ENCODE measurements around the gene SEMA5A.

The SEMA5A gene

DNA sequence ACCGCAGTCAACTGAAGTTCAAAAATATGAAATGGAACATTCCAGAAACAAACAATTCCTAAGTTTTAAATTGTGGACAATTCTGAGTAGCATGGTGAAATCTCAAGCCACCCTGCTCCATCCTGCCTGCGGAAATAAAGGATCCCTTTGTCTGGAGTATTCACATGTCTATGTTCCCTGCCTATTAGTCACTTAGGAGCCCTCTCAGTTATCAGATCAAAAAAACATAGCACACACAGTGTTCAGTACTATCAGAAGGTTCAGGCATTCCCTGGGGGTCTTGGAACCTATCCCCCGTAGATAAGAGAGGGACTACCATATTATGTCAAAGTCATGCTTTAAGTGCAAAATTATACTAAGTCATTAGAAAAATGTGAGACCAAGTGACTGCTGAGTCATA is 300.8 kb downstream of the SEMA5A start:
- no peak for DNase-seq

DNA sequence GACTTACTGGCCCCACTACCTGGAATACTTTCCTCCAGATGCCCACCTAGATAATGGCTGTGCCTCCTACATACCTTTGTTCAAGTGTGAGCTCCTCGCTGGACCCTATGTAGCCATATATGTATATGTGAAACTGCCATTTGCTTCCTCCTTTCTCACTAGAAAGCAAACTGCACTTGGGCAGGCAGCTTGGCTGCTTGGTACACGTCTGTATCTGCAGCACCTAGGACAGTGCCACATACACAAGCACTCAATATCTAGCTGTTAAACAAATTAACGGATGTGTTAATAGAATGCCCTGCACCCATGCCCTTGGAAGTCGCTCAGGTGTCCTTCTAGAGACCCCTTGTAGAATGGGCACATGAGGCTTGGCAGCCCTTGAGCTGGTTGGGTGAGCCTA is 301.5 kb downstream of the SEMA5A start:
- DNase-seq: no peak

DNA sequence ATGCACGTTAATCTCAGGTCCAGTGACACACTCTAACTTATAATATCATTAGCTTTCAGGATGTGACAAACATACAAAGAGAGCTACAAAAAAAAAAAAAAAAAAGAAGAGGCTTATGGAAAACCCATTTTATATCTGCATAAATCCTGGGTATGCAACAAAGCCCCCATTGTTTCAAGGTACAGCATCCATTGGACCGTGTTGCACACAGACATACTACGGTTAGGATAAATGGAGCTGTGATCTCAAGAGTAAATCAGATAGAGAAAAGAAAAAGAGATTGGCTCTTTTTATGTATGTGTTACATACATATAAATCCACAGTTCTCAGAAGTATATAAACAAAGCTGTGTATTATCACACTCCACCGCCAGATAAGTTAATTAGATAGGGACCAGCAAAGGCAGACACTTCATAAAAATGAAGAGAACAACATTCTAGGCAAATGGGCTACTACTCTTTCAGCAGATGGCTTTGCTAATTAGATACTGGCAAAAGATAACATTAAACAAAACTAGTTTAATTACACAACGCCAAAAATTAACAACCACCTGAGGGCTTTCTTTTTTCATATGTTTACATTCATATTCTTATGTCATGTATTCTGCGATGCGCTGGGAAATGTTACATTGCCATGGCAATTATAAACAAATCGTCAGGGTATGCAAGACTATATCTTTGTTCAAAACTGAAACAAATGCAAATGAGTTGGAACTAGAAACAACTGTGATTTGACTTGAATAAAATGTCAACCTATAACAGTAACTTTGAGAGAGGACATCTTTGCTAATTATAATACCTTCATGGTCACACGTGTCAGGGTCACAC is 304.2 kb downstream of the SEMA5A start:
- DNase-seq: no peak

DNA sequence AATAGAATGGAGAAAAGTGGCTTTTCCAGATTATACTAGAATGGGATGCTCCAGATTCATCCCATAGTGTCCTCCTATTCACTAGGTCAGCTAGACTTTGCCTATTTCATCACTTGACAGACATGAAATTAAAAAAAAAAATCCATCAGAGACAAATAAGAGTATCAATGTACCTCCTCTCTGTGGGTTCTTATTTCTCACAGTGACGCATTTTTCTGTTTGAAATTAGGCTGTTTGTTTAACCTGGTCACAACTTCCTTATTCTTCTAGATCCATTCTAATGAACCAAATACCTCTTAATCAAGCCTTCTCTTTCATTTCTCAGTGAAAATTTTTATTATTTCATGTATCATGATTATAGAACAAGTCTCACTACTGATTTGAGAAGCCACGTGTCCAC is 305.4 kb downstream of the SEMA5A start:
- no peak for DNase-seq

DNA sequence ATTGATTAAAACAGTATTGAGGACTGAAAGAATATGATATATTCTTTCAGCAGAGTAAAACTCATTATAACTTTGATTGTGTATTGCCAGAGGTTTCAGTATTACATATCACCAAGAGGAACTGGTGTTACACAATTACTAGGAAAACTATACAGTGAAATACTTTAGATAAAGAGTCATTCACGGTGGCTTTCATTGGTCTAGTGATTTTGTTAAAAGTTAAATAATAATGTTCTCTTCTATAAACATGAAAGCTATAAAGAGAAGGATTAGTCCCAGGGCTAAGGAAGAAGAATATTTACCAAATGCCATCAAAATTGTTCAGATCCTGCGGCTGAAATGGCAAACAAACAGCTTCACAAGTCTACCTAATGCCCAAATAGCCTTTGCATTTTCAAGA is 306.2 kb downstream of the SEMA5A start:
- DNase-seq: no peak

DNA sequence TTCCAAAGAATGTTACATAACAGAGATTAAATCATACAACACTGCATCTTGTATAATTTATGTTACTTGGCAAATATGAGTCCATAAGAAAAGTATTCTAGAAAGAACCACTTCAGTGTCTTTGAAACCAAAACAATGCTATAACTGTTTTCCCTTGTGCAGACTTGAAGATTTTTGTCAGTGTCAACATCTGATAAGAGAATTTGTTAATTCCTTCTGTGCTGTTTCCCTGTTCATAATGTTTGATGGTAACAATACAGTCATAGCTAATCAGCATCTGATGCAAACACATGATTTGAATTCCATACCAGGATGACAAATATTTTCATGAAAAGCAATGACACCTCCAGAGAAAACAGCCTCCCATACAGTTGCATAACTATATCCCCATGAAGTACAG is 306.8 kb downstream of the SEMA5A start:
- no peak for DNase-seq

DNA sequence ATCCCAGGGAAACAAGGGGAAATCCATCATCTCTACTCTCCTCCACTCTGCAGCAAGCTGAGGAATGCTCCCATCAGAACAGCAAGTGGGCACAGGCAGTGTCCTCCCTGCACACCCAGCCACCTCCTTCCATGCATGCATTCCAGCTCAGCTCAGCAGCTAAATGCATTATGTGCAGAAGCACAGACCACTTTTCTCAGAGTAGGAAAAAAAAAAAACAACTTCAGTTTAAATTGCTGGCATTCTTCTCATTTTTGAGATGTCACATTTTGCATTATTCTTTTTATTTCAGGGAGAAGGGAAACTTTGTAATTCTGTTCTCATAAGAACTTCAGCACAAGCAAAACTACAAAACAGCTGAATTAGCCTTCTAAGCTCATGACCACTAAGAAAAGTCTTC is 312.2 kb downstream of the SEMA5A start:
- DNase-seq: no peak

DNA sequence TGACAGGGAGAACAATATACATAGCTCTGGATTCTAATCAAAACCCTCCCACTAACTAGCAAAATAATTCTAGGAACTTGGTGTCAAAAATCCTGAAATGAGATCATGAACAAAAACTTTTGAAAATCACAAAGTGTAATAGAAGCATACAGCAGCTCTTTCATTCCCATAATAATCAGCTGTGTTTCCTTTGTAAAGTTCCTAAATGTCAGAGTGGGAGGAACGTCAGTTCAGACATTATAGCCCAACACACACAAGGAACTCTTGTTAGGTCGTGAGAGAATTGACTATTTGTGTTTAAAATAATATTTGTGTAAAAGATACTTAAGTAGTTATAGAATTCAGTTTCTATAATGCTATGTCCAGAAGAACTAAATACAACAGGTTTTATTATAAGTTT is 312.8 kb downstream of the SEMA5A start:
- no peak for DNase-seq

DNA sequence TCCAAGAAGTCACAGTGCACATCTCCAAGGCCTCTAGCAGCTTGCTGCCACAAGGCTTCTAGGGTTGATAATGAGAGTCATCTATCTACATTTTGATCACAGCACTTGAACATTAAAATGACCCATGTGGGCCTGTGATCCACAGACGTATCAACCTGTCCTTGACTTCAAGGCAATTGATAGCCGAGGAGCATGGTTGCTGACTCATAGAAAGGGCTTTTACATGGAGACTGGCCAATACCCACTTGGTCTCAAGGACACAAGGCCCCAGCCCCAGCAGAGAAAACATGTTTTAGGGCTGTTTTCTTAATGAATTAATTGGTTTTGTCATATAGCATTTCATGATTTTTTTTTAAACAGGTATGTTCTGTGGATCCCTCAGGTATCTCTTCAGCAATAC is 314.0 kb downstream of the SEMA5A start:
- DNase-seq: no peak

DNA sequence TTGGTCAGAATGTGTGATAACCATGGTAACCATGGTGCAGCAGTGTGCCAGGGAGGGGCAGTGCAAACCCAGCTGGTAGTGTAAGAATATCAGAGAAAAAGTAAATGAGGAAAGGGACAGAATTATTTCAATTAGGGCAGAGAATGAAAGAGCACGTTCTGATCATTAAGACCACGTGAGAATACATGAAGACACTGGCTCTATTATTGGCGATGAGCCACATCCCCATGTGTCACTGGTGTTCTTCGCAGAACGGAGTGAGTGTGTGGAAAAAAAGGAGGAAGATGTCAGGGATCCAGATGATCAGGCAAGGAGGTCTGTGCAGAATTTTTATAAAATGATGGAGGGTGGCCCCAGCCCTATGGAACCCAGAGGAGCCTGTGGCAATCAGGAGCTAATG is 315.5 kb downstream of the SEMA5A start:
- DNase-seq: no peak

DNA sequence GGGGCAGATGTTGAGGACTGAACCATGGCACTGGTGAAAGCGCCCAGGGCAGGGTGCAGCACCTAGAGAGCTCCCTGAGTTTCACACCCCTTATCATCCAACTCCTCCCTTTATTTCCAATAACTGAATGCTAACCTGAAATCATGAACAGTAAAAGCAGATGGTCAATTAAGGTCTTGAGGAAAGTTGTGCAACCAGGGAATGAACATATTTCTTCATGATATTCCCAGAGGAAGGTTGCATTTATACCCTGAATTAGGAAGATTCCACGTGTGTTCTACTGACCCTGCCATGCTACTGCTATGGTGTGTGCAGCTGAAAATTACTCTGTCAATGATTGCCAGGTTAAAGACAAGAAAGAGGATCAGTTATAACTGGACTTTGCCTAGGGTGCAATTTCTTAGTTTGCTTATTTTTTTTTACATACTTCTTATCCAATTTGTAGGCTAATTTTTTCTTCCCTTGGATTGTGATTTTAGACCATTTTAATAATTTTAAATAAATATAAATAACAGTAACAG is 319.8 kb downstream of the SEMA5A start:
- DNase-seq: no peak

DNA sequence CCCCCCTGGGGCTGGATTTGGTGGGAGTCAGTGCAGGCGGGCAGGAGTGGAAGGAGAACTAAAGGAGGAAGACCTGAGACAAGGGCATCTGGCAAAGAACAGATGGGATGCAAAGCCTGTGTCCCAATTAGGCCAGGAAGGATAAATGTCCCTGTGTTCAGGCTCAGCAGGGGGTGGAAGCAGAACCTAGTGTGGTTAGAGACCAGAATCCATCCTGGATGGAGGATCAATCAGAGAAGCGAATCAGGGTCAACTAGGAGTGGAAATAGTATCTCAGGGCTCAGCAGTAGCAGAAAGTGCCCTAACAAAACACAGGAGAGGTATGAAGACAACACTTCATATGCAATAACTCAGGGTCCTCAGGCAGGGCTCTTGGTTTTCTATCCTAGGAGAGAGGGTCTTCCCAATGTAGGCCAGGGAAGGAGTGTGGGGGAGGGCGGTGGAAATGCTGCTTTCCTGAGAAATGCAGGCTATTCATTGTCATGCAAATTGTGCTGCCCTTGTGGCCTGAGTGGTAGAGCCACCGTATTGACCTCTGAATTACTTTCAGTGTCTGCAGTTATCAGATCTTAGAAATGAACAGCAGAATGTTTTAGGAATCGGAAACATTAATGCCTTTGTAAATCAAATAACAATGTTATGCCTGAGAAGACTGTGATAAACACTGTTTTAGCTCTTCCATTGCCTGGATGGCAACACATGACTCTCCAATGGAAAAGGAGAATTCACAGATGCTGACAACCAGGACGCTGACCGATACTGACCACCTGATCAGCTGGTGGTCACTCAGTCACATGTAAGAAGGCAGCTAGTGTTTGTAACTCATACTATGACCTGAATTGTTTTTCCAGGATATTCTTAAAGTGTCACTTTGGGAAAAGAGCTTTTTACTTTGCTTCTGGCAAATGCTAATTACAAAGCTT is 323.6 kb downstream of the SEMA5A start:
- DNase-seq: no peak

DNA sequence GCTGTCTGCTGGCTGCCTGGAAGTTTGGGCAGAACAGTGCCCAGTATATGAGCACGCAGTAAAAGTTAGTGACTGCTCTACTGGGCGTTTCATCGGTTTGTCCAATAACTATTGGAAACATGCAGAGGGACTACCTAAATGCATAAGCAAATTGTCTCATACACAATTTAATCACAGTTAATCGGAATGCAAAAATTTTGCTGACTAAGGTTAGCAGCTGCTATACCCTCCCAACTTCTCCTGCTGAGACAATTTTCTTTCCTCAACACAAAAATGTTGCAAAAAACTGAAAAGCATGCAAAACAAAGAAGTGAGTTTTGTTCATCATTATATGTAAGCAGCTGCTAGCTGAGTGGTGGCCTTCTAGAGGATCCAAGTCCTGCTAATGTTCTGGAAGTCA is 327.5 kb downstream of the SEMA5A start:
- no peak for DNase-seq

DNA sequence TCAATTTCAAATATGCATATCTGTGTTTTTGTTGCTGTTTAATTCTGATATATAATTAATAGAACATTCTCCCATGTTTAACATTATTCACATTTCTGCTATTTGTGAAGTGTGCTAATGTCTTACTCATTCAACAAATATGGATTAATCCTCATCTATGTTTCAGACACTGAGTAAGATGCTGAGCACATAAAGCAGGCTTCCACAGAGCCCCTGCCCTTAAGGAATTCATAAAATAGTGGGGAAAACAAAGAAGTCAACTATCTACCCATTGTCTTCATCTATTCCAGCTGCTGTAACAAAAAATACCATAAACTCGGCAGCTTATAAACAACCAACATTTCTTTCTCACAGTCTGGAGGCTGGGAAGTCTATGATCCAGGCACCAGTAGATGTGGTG is 333.3 kb downstream of the SEMA5A start:
- no peak for DNase-seq

DNA sequence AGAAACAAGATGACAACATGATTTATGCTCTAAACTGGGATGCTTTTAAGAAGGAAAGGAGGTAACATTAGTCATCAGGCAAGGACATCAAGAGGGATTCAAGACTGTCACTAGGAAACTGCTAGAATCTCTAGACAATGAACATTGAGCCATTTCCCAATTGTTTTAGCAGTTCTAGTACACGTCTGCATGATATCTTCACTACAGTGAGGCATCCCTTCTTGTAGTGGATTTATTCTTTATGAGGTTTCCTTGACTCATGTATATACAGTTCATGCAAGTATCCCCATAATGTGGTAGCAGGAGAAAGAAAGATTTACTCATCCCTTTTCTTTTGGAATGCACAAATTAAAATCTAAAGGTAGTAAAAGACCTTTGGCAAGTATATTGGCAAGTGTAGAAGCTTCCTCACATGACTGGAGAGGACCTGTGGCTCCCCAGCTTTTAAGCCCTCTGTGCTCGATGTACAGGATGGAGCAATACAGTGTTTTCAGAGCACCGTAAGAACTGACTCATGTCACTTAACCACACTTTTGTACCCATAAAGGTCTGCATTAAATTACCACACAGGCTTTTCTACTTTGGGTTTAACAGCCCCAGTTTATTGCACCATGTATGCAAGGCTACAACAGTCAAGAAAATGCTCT is 335.9 kb downstream of the SEMA5A start:
- DNase-seq: no peak

DNA sequence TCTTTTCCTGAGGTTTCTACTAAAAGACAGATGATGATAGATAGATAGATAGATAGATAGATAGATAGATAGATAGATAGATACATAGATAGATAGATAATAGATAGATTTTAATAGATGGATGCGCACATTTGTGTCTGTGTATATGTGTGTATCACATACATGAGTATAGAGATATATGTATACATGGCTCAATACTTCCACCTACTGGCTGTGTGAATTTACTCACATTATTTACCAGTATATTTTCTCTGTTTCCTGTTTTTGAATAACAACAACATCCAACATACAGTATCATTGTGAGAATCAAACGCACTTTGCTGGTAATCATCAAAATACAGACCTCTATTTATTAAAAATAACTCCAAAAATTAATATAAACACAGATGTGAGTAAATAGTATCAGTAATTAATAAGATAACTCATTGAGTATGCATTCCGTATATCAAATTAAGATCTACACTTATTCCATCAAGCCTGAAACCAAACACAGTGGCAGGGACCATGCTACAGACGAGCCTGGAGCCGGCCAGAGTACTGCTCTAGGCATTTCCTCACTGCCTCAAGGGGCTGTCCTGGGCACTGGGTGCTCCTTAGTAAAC is 338.0 kb downstream of the SEMA5A start:
- DNase-seq: no peak

DNA sequence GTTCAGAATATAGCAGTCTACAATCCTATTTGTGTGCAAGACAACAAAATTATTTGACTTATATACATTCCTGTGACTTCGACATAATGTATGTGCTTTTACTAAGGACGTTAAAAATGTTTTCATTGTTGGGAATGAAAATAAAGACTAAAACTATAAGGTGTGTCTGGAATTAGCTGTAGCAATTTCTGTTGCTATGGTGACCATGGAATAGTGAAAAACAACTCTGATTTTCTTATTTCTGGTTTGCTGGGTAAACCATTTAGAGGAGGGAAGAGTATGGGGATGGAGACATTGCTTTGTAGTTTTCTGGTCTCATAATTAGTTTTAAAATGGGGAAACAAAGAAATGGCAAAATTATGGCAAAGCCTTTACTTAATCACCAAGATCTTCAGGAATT is 343.2 kb downstream of the SEMA5A start:
- DNase-seq: no peak

DNA sequence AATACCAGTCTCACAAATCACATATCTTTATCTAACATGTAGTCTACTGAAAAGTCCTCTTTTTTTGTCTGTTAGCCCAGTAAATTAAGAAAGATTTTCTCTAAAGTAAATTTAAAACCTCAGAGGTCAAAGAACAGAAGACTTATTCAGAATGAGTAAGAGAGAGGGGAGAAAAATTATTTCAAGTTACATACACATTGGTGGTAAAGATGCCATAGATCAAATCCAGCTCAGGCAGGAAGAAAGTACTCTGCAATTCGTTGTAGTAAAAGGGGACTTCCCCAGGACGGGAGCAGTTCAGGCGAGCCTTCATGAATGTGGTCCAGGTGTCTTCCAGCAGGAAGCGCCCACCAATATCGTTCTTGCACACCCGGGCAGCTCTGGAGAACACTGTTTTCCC is 344.1 kb downstream of the SEMA5A start:
- no peak for DNase-seq

DNA sequence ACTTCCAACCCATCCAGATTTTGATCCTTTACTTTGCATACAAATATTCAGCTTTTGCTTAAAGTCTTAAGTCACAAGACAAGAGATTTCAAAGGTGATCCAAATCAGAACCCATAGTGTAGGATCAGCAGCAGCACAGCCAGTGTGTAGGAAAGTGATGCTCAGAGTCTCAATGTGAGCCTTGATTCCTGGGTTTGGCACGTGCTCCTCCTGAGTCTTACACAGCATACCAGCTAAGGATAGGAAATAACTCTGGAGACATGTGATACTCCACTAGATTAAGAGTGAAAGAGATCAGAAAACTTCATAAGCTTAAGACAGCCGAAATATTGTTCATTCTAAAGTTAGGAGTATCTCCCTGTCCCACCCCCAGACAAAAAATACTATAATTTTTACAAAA is 344.9 kb downstream of the SEMA5A start:
- no peak for DNase-seq

DNA sequence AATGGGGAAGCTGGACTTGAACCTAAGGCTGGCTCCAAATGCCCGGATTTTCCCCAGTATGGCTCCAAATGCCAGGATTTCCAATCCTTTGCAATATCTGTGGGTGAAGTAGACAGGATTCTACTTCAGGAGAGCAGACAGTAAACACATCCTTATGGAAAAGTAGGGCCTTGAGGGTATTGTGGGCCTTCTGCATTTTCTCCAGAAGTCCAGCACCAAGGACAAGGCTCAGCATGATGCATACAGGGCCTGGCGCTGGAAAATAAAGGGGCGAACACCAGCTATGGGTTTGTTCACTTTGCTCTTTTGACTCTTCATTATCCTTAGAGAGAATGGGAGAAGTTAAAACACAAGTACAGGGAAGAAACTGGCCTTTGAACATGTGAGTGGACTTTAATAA is 347.5 kb downstream of the SEMA5A start:
- DNase-seq: no peak

DNA sequence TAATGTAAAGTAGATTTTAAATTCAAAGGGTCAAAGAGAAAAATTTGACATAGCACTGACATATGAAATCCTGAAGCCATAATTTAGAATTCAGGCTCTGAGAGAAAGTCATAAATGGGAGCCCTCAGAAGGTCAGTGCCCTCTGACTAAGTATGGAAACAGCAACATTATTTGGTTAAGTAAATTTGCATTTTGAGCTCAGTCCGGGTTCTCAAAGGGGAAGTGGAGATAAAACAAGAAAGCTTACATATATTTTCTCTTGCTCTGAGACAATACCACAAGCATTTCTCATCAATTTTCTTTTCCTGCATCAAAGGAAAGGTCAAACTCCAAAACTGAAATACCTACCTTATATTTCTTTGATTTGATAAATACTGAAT is 348.0 kb downstream of the SEMA5A start:
- no peak for DNase-seq

DNA sequence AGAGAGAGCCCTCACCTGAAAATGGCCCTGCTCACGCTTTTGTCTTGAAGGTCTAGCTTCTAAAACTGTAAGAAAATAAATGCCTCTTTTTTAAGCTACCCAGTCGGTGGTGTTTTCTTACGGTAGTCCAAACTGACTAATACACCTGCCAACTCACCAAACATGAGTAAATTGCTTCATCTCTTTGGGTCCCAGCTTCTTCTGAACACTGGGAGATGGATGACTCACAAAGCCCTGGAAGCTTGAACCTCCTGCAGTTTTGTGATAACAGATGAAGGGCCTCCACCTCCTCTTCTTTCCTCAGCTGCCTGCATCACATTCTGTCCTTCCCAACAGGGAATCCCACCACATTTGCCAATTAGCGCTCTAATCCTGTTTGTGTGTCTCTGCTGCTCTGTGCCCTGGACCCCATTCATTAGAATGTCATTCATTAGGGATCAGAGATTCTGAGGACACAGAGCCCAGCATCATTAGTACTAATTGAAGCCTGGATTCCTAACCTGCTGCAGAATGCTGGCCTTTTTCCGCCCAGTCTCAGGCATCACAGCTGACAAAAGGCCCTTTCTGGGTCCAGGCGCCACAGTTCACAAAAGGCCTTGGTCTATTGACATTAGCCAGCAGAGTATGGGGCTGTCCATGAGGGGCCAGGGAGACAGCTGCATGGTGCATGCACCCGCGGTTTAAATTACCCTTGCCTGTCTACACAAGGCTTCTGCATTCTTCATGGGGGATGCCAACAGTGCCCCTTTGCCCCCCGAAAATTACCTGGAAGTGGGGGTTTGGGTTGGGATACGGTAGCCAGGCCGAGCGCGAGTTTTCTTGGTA is 349.3 kb downstream of the SEMA5A start:
- DNase-seq: no peak
